HepG2 (cell line): ENCODE results near the gene NUBPL. TPM values are rescaled to one million over a fixed set of nuclear protein-coding genes. Genes with fewer than 3 reads are reported as not detected.

Experiments used
- DR1 ChIP-seq: sonication (generic); formaldehyde crosslinking; IDR thresholded peaks from 2 replicates; pipeline ENCODE4 v1.8.0; 2021; ENCODE audit warnings: mild to moderate bottlenecking, missing genetic modification reagents, inconsistent platforms
- ESRRA ChIP-seq: sonication (generic); formaldehyde crosslinking; IDR thresholded peaks from 2 replicates; pipeline ENCODE4 v1.5.1; 2020; ENCODE audit warnings: mild to moderate bottlenecking, low read depth, missing genetic modification reagents
- HOMEZ ChIP-seq: IDR thresholded peaks from 2 replicates; pipeline ENCODE4 v1.6.1; 2016; ENCODE audit warnings: low read depth
- HOXD1 ChIP-seq: sonication (generic); formaldehyde crosslinking; IDR thresholded peaks from 2 replicates; pipeline ENCODE4 v1.5.0; 2020; ENCODE audit warnings: missing genetic modification reagents
- NFE2 ChIP-seq: sonication (generic); formaldehyde crosslinking; IDR thresholded peaks from 2 replicates; pipeline ENCODE4 v1.4.0; 2020; ENCODE audit warnings: missing genetic modification reagents
- POLR2A ChIP-seq, 2 experiments: IDR thresholded peaks; 2 replicates each; pipeline ENCODE4 v1.6.1; 2011; ENCODE audit warnings: low read depth in 2 of 2, low read length in 2 of 2, mild to moderate bottlenecking in 1 of 2, moderate library complexity in 1 of 2; ENCODE audit not compliant: insufficient read depth in 1 of 2
- POLR2AphosphoS2 ChIP-seq: IDR thresholded peaks from 2 replicates; pipeline ENCODE4 v1.6.1; 2011; ENCODE audit warnings: low read depth, low read length, improper control_type of control experiment
- POLR2AphosphoS5 ChIP-seq: IDR thresholded peaks from 2 replicates; pipeline ENCODE4 v1.6.1; 2012; ENCODE audit warnings: low read depth, low read length
- RARG ChIP-seq: sonication (generic); formaldehyde crosslinking; IDR thresholded peaks from 2 replicates; pipeline ENCODE4 v1.4.0; 2020; ENCODE audit warnings: low read depth, mild to moderate bottlenecking, missing genetic modification reagents
- RXRA ChIP-seq: sonication (generic); formaldehyde crosslinking; IDR thresholded peaks from 2 replicates; pipeline ENCODE4 v1.5.1; 2020; ENCODE audit warnings: missing genetic modification reagents
- SNAPC5 ChIP-seq: sonication (generic); formaldehyde crosslinking; IDR thresholded peaks from 2 replicates; pipeline ENCODE4 v1.8.1; 2023; ENCODE audit warnings: mild to moderate bottlenecking, missing genetic modification reagents, borderline replicate concordance
- TFAP4 ChIP-seq: sonication (generic); IDR thresholded peaks from 2 replicates; pipeline ENCODE4 v1.6.1; 2016; ENCODE audit warnings: low read depth, borderline replicate concordance
- YEATS2 ChIP-seq: sonication (generic); formaldehyde crosslinking; IDR thresholded peaks from 2 replicates; pipeline ENCODE4 v1.4.0; 2020; ENCODE audit warnings: missing genetic modification reagents, borderline replicate concordance
- ZNF260 ChIP-seq: sonication (generic); formaldehyde crosslinking; IDR thresholded peaks from 2 replicates; pipeline ENCODE4 v1.4.0; 2020; ENCODE audit warnings: missing genetic modification reagents, low read depth, mild to moderate bottlenecking, borderline replicate concordance
- ZNF281 ChIP-seq: sonication (generic); formaldehyde crosslinking; IDR thresholded peaks from 2 replicates; pipeline ENCODE4 v1.4.0; 2020; ENCODE audit warnings: missing genetic modification reagents, borderline replicate concordance
- ZNF576 ChIP-seq: sonication (generic); formaldehyde crosslinking; IDR thresholded peaks from 2 replicates; pipeline ENCODE4 v1.4.0; 2020; ENCODE audit warnings: mild to moderate bottlenecking, missing genetic modification reagents
- ZNF629 ChIP-seq: sonication (generic); formaldehyde crosslinking; conservative IDR thresholded peaks from 2 replicates; pipeline ENCODE4 v1.5.0; 2020; ENCODE audit warnings: missing genetic modification reagents
- ZSCAN12 ChIP-seq: sonication (generic); formaldehyde crosslinking; IDR thresholded peaks from 2 replicates; pipeline ENCODE4 v1.9.0; 2021; ENCODE audit warnings: mild to moderate bottlenecking, missing genetic modification reagents
- polyA plus RNA-seq, 8 experiments: library from polyadenylated mRNA; depleted of rRNA in 3 of 8; stranded (reverse) in 7 of 8; unstranded in 1 of 8; fragments of >200 nt; fragmentation: Illumina TruSeq in 4 of 8; extraction: Trizol in 4 of 8; gene quantifications; 2 replicates each; pipeline versions ENCODE4 v1.2.1 to v1.2.3, GENCODE V29; 2011 to 2016; ENCODE audit warnings: low read depth in 4 of 8, missing spikeins in 1 of 8, mixed read lengths in 1 of 8; ENCODE audit not compliant: insufficient read depth in 1 of 8
- total RNA-seq, 5 experiments: library from RNA; depleted of rRNA; stranded (reverse); fragments of >200 nt; fragmentation: Illumina TruSeq; extraction: Trizol; gene quantifications; 2 replicates each; pipeline ENCODE4 v1.2.3, GENCODE V29; 2016; ENCODE audit warnings: low read depth in 1 of 5
- TF ChIP-seq, protein P1 (sequence below): sonication (generic); formaldehyde crosslinking; IDR thresholded peaks from 2 replicates; pipeline ENCODE4 v1.9.0; 2021; ENCODE audit warnings: missing genetic modification reagents, borderline replicate concordance
- TF ChIP-seq, protein P2 (sequence below): sonication (generic); formaldehyde crosslinking; IDR thresholded peaks from 2 replicates; pipeline ENCODE4 v1.4.0; 2020; ENCODE audit warnings: mild to moderate bottlenecking, missing genetic modification reagents

The NUBPL gene
- total and polyA plus RNA-seq, 2 of the 13 experiments (the other 11 are each of a cell fraction or from before 2014, with no cell fraction given): 21.3 to 44.1 TPM

DNA sequence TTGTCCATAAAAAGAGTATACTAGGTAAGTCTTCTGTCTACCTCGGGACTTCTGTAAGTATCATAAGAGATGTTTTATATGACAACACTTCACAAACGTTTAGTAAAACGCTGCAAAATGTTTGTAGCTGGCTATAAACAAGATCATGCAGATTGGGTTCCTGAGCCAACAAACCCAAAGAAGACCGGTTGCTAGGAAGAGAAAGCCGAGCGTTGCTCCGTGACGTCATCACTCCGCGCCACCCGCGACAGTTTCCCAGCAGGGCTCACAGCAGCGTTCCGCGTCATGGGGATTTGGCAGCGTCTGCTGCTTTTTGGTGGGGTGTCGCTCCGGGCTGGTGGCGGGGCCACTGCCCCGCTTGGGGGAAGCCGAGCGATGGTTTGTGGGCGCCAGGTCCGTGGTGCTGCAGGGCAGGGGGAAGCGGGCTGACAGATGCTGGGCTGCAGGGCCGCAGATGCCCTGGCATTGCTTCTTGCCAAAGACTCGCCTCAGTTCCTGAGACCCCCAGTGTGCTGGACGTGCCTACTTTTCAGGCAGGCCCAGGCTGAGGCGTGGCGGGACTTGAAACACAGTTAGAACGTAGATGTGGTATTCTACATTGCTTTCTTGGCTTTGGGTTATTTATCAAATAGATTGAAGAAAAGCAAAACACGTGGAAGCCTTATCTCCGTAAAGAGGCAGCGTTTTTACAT is at the start of gene NUBPL (continued):
- TF ChIP-seq POLR2AphosphoS5 (peak; percentile 99), ZSCAN12 (CRISPR knock-in tag) (no peak), NFE2 (CRISPR knock-in tag) (no peak), RARG (CRISPR knock-in tag) (peak; percentile 95; the same call in 1 of the 2 replicates), ZNF281 (CRISPR knock-in tag) (0 out of 2 replicates have a peak, but pooled peaks have one; percentile 73), ZNF576 (CRISPR knock-in tag) (no peak), ESRRA (CRISPR knock-in tag) (no peak; the same call in 1 of the 2 replicates), YEATS2 (CRISPR knock-in tag) (peak; percentile 99), RXRA (CRISPR knock-in tag) (peak; percentile 93), HOXD1 (CRISPR knock-in tag) (peak; percentile 92; the same call in 1 of the 2 replicates), TFAP4 (peak; percentile 88), POLR2AphosphoS2 (0 out of 2 replicates have a peak, but pooled peaks have one; percentile 75), HOMEZ (CRISPR knock-in tag) (peak; percentile 95), ZNF260 (CRISPR knock-in tag) (no peak), ZNF629 (CRISPR knock-in tag) (peak; percentile 50), DR1 (CRISPR knock-in tag) (no peak), POLR2A (IDR thresholded peaks at IDR 0.05; ENCODE audit: insufficient read depth in 1 of 2, low read depth in 2 of 2, low read length in 2 of 2) (peak; percentile 90 to 98), SNAPC5 (CRISPR knock-in tag) (peak; percentile 97; the same call in 1 of the 2 replicates)
- TF ChIP-seq, protein P1, sequence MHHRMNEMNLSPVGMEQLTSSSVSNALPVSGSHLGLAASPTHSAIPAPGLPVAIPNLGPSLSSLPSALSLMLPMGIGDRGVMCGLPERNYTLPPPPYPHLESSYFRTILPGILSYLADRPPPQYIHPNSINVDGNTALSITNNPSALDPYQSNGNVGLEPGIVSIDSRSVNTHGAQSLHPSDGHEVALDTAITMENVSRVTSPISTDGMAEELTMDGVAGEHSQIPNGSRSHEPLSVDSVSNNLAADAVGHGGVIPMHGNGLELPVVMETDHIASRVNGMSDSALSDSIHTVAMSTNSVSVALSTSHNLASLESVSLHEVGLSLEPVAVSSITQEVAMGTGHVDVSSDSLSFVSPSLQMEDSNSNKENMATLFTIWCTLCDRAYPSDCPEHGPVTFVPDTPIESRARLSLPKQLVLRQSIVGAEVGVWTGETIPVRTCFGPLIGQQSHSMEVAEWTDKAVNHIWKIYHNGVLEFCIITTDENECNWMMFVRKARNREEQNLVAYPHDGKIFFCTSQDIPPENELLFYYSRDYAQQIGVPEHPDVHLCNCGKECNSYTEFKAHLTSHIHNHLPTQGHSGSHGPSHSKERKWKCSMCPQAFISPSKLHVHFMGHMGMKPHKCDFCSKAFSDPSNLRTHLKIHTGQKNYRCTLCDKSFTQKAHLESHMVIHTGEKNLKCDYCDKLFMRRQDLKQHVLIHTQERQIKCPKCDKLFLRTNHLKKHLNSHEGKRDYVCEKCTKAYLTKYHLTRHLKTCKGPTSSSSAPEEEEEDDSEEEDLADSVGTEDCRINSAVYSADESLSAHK (CRISPR knock-in tag): no peak
- TF ChIP-seq, protein P2, sequence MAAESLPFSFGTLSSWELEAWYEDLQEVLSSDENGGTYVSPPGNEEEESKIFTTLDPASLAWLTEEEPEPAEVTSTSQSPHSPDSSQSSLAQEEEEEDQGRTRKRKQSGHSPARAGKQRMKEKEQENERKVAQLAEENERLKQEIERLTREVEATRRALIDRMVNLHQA (CRISPR knock-in tag): no peak
